Stomach (tissue), 4 donors: ENCODE data around the gene LRATD1.

Source experiments
- POLR2A ChIP-seq, 4 donors: fragments of 450-650 bp; IDR thresholded peaks; one replicate each; pipeline ENCODE4 v1.6.1; 2016; ENCODE audit warnings: antibody characterized with exemption in 4 of 4, control low read depth in 2 of 4, mild to moderate bottlenecking in 1 of 4, moderate library complexity in 1 of 4
- POLR2AphosphoS5 ChIP-seq, 3 donors: sonication (generic); formaldehyde crosslinking; IDR thresholded peaks; one replicate each; pipeline ENCODE4 v1.6.1; 2016; ENCODE audit warnings: antibody characterized with exemption in 3 of 3
- TF ChIP-seq, protein P1 (sequence below), 7 experiments: fragments of 450-650 bp in 4 of 7; fragments of 200-600 bp in 3 of 7; sonication (generic) in 3 of 7; IDR thresholded peaks; one replicate each; pipeline ENCODE4 v1.5.1; 2016 to 2019; ENCODE audit warnings: antibody characterized with exemption in 7 of 7, control low read depth in 2 of 7, mild to moderate bottlenecking in 1 of 7

DNA sequence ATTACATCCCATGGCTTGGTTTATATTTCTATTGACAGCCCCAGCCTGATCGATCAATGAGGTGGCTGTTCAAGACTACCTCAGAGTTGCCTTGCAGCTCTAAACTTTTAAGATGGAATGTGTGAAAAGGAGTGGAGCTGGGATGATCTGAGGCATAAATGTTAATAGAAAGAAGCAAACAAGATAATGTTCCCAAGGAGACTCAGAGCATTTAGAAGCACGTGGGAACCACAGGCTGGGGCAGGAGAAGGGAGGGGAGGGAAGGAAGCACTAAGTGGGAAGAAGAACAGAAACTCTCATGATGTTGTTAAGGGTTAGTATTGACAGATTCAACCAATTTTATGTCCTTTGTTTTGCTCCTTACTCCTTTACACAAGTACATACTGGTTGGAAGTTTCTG lies 28.8 kb upstream of the LRATD1 start:
- TF ChIP-seq, protein P1, sequence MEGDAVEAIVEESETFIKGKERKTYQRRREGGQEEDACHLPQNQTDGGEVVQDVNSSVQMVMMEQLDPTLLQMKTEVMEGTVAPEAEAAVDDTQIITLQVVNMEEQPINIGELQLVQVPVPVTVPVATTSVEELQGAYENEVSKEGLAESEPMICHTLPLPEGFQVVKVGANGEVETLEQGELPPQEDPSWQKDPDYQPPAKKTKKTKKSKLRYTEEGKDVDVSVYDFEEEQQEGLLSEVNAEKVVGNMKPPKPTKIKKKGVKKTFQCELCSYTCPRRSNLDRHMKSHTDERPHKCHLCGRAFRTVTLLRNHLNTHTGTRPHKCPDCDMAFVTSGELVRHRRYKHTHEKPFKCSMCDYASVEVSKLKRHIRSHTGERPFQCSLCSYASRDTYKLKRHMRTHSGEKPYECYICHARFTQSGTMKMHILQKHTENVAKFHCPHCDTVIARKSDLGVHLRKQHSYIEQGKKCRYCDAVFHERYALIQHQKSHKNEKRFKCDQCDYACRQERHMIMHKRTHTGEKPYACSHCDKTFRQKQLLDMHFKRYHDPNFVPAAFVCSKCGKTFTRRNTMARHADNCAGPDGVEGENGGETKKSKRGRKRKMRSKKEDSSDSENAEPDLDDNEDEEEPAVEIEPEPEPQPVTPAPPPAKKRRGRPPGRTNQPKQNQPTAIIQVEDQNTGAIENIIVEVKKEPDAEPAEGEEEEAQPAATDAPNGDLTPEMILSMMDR (IDR thresholded peaks at IDR 0.05) = no peak
- no peak for TF ChIP-seq POLR2AphosphoS5 (IDR thresholded peaks at IDR 0.05)
- no peak for TF ChIP-seq POLR2A (IDR thresholded peaks at IDR 0.05)
